Neural cell (in vitro differentiated cells): ENCODE results near the gene BRI3. TPM values are rescaled to one million over a fixed set of nuclear protein-coding genes. Genes with fewer than 3 reads are reported as not detected.

Source experiments
- H2AFZ ChIP-seq: fragments of 200-600, 300-800 bp; sonication (generic), shearing (Covaris generic); 2 replicates; pipeline ENCODE4 v1.6.0; 2014; ENCODE audit warnings: low read depth, mild to moderate bottlenecking, antibody characterized with exemption, low read length, moderate library complexity
- H3F3A ChIP-seq: fragments of 200-600 bp; shearing (Covaris generic); 2 replicates; pipeline ENCODE4 v1.6.1; 2016; ENCODE audit warnings: mild to moderate bottlenecking, moderate library complexity, mixed read lengths, antibody characterized with exemption, low read length; ENCODE audit not compliant: insufficient read depth, poor library complexity, severe bottlenecking
- H3K27ac ChIP-seq: fragments of 200-600, 300-800 bp; sonication (generic), shearing (Covaris generic); 2 replicates; pipeline ENCODE4 v1.5.1; 2014; ENCODE audit warnings: mild to moderate bottlenecking, low read length, moderate library complexity
- H3K27me3 ChIP-seq: fragments of 300-800, 200-600 bp; sonication (generic), shearing (Covaris generic); 2 replicates; pipeline ENCODE4 v1.6.0; 2014; ENCODE audit warnings: mild to moderate bottlenecking, low read depth, low read length, moderate library complexity; ENCODE audit not compliant: insufficient read depth
- H3K36me3 ChIP-seq: fragments of 300-800, 200-600 bp; sonication (generic), shearing (Covaris generic); 2 replicates; pipeline ENCODE4 v1.5.1; 2014; ENCODE audit warnings: mild to moderate bottlenecking, antibody characterized with exemption, low read length, moderate library complexity; ENCODE audit not compliant: insufficient read depth
- H3K4me2 ChIP-seq: fragments of 300-800, 200-600 bp; sonication (generic), shearing (Covaris generic); 2 replicates; pipeline ENCODE4 v1.6.0; 2014; ENCODE audit warnings: mild to moderate bottlenecking, low read length
- H3K4me3 ChIP-seq: fragments of 300-800, 200-600 bp; sonication (generic), shearing (Covaris generic); 2 replicates; pipeline ENCODE4 v1.5.1; 2014; ENCODE audit warnings: mild to moderate bottlenecking, low read length, moderate library complexity
- H3K79me2 ChIP-seq: fragments of 200-600 bp; shearing (Covaris generic); replicated peaks from 2 replicates; pipeline ENCODE4 v1.6.0; 2014; ENCODE audit warnings: mild to moderate bottlenecking, low read length, moderate library complexity; ENCODE audit not compliant: insufficient read depth
- H3K9ac ChIP-seq: fragments of 300-800, 200-600 bp; sonication (generic), shearing (Covaris generic); 2 replicates; pipeline ENCODE4 v1.6.1; 2016; ENCODE audit warnings: mild to moderate bottlenecking, low read length, mixed read lengths
- H3K9me2 ChIP-seq: fragments of 200-600 bp; shearing (Covaris generic); 2 replicates; pipeline ENCODE4 v1.6.1; 2016; ENCODE audit warnings: mild to moderate bottlenecking, low read length, mixed read lengths; ENCODE audit not compliant: insufficient read depth
- H3K9me3 ChIP-seq: fragments of 200-600, 300-800 bp; sonication (generic), shearing (Covaris generic); 2 replicates; pipeline ENCODE4 v1.6.1; 2016; ENCODE audit warnings: mild to moderate bottlenecking, mixed run types, low read length, moderate library complexity, mixed read lengths
- H4K20me1 ChIP-seq: fragments of 200-600 bp; shearing (Covaris generic); 2 replicates; pipeline ENCODE4 v1.6.1; 2016; ENCODE audit warnings: mild to moderate bottlenecking, mixed run types; ENCODE audit not compliant: insufficient read depth
- EP300 ChIP-seq: fragments of 450-650 bp; conservative IDR thresholded peaks from 2 replicates; pipeline ENCODE4 v1.6.1; 2014; ENCODE audit warnings: antibody characterized with exemption, mild to moderate bottlenecking, moderate library complexity; ENCODE audit not compliant: poor library complexity, severe bottlenecking
- EZH2 ChIP-seq: fragments of 200-600, 300-800 bp; shearing (Covaris generic), sonication (generic); IDR thresholded peaks from 2 replicates; pipeline ENCODE4 v1.6.1; 2014; ENCODE audit warnings: antibody characterized with exemption, low read length, borderline replicate concordance, mild to moderate bottlenecking; ENCODE audit not compliant: insufficient read depth, poor library complexity, severe bottlenecking
- MXI1 ChIP-seq: fragments of 450-650 bp; conservative IDR thresholded peaks from 2 replicates; pipeline ENCODE4 v1.6.1; 2014; ENCODE audit warnings: antibody characterized with exemption, mild to moderate bottlenecking; ENCODE audit not compliant: poor library complexity, severe bottlenecking
- POLR2AphosphoS5 ChIP-seq: IDR thresholded peaks from 2 replicates; pipeline ENCODE4 v1.6.1; 2012
- RAD21 ChIP-seq: fragments of 450-650 bp; conservative IDR thresholded peaks from 2 replicates; pipeline ENCODE4 v1.6.1; 2014; ENCODE audit warnings: antibody characterized with exemption, mild to moderate bottlenecking, moderate library complexity
- SMC3 ChIP-seq: fragments of 450-650 bp; conservative IDR thresholded peaks from 2 replicates; pipeline ENCODE4 v1.6.1; 2014; ENCODE audit warnings: antibody characterized with exemption, mild to moderate bottlenecking, moderate library complexity; ENCODE audit not compliant: poor library complexity
- TAF1 ChIP-seq: IDR thresholded peaks from 2 replicates; pipeline ENCODE4 v1.6.1; 2012; ENCODE audit warnings: low read depth
- polyA plus RNA-seq: library from polyadenylated mRNA; depleted of rRNA; stranded (reverse); fragments of >200 nt; gene quantifications from 2 replicates; pipeline ENCODE4 v1.2.3, GENCODE V29; 2014
- TF ChIP-seq, protein P1 (sequence below): IDR thresholded peaks from 2 replicates; pipeline ENCODE4 v1.6.1; 2012; ENCODE audit warnings: borderline replicate concordance
- TF ChIP-seq, protein P2 (sequence below): fragments of 450-650 bp; IDR thresholded peaks from 2 replicates; pipeline ENCODE4 v1.5.1; 2014; ENCODE audit warnings: antibody characterized with exemption, mild to moderate bottlenecking, moderate library complexity; ENCODE audit not compliant: poor library complexity, severe bottlenecking

Gene BRI3
- polyA plus RNA-seq, 1 donor from 2014 or later = 55.6 TPM

DNA sequence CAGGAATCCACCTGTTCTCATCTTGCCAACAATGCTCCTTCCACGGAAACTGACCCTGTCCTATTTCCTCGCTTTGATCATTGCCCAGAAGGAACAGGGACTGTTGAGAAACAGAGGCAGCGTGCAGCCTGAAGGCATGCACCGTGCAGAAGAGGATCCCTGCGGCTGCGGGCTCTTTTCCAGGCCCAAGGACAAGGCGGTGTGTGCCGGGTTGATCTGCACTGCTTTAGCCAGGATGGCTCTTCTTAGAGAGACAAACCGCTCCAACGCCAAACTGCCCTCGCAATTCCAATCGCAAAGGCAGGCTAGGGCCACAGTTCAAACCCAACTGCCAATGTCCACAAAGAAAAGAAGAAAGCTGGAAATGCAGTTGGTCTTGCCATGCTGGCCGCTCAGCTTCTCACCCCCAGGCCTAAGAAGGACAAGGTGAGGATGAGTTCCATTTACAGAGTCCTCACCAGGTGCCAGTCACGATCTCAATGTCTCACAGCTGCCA is 26.5 kb downstream of the BRI3 start:
- no peaks in the 10 kb centered on the region for H4K20me1 ChIP-seq
- TF ChIP-seq TAF1 = no peak
- no peak for TF ChIP-seq EP300
- TF ChIP-seq, protein P1, sequence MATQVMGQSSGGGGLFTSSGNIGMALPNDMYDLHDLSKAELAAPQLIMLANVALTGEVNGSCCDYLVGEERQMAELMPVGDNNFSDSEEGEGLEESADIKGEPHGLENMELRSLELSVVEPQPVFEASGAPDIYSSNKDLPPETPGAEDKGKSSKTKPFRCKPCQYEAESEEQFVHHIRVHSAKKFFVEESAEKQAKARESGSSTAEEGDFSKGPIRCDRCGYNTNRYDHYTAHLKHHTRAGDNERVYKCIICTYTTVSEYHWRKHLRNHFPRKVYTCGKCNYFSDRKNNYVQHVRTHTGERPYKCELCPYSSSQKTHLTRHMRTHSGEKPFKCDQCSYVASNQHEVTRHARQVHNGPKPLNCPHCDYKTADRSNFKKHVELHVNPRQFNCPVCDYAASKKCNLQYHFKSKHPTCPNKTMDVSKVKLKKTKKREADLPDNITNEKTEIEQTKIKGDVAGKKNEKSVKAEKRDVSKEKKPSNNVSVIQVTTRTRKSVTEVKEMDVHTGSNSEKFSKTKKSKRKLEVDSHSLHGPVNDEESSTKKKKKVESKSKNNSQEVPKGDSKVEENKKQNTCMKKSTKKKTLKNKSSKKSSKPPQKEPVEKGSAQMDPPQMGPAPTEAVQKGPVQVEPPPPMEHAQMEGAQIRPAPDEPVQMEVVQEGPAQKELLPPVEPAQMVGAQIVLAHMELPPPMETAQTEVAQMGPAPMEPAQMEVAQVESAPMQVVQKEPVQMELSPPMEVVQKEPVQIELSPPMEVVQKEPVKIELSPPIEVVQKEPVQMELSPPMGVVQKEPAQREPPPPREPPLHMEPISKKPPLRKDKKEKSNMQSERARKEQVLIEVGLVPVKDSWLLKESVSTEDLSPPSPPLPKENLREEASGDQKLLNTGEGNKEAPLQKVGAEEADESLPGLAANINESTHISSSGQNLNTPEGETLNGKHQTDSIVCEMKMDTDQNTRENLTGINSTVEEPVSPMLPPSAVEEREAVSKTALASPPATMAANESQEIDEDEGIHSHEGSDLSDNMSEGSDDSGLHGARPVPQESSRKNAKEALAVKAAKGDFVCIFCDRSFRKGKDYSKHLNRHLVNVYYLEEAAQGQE = no peak
- TF ChIP-seq, protein P2, sequence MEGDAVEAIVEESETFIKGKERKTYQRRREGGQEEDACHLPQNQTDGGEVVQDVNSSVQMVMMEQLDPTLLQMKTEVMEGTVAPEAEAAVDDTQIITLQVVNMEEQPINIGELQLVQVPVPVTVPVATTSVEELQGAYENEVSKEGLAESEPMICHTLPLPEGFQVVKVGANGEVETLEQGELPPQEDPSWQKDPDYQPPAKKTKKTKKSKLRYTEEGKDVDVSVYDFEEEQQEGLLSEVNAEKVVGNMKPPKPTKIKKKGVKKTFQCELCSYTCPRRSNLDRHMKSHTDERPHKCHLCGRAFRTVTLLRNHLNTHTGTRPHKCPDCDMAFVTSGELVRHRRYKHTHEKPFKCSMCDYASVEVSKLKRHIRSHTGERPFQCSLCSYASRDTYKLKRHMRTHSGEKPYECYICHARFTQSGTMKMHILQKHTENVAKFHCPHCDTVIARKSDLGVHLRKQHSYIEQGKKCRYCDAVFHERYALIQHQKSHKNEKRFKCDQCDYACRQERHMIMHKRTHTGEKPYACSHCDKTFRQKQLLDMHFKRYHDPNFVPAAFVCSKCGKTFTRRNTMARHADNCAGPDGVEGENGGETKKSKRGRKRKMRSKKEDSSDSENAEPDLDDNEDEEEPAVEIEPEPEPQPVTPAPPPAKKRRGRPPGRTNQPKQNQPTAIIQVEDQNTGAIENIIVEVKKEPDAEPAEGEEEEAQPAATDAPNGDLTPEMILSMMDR = no peak
- no peak overlapping the region for H3K4me3 ChIP-seq
- no peak overlapping the region for H3K9ac ChIP-seq
- H3K27ac ChIP-seq = no peak overlapping the region
- H3F3A ChIP-seq = no peaks in the 10 kb centered on the region
- H3K9me3 ChIP-seq = no peaks in the 10 kb centered on the region
- no peaks in the 10 kb centered on the region for H3K36me3 ChIP-seq
- no peak overlapping the region for H3K4me2 ChIP-seq
- no peak overlapping the region for H2AFZ ChIP-seq
- H3K9me2 ChIP-seq = no peaks in the 10 kb centered on the region
- no peaks in the 10 kb centered on the region for H3K79me2 ChIP-seq
- no peaks in the 10 kb centered on the region for H3K27me3 ChIP-seq

DNA sequence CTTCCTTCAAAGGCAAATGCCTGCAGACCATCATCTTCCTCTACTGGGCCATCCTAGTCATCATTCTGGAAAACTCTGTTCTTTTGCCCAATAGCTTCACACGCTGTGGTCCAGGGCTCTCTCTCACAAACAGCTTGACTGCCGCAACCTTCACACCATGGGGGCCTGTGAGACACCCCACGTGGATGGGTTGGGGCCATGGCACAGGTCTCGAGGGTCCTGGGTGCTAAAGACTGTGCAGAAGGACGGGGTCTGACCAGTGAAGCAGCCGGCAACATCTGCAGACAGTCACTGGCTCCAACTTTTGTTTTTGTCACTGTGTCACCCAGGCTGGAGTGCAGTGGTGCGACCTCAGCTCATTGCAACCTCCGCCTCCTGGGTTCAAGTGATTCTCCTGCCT is 28.1 kb downstream of the BRI3 start:
- Histone ChIP-seq H3K9ac (no peak overlapping the region), H3K79me2 (no peaks in the 10 kb centered on the region), H3K9me2 (no peaks in the 10 kb centered on the region), H4K20me1 (no peaks in the 10 kb centered on the region), H2AFZ (no peak overlapping the region), H3K9me3 (no peaks in the 10 kb centered on the region), H3K4me3 (no peak overlapping the region), H3K27ac (no peak overlapping the region), H3K36me3 (no peaks in the 10 kb centered on the region), H3K27me3 (no peaks in the 10 kb centered on the region), H3K4me2 (no peak overlapping the region), H3F3A (no peaks in the 10 kb centered on the region)
- TF ChIP-seq, protein P1 = no peak
- TF ChIP-seq EZH2 (no peak), POLR2AphosphoS5 (no peak), MXI1 (no peak), RAD21 (no peak), EP300 (no peak), SMC3 (no peak), TAF1 (no peak)
- TF ChIP-seq, protein P2 = no peak
